Fibroblast of pulmonary artery (primary cell): ENCODE data around the gene TMEM252.

ENCODE experiments used
- DNase-seq: peaks from one replicate; pipeline ENCODE4 v3.0.0-alpha.2; 2010; ENCODE audit warnings: low read depth
- H3K4me3 ChIP-seq: replicated peaks from 2 replicates; pipeline ENCODE4 v1.5.1; 2011; ENCODE audit warnings: low read depth, mild to moderate bottlenecking, control low read depth, low read length, moderate library complexity
- CTCF ChIP-seq: IDR thresholded peaks from 2 replicates; pipeline ENCODE4 v1.5.1; 2011; ENCODE audit warnings: mild to moderate bottlenecking, control low read depth, low read length, inconsistent platforms; ENCODE audit errors: missing control alignments

Gene TMEM252

GRCh38 chr9:68523367-68523936 is 17.2 kb downstream of the TMEM252 start:
- no peak overlapping the region for H3K4me3 ChIP-seq
- no peak for TF ChIP-seq CTCF
- no peak for DNase-seq

GRCh38 chr9:68522954-68523353 is 17.7 kb downstream of the TMEM252 start:
- H3K4me3 ChIP-seq = no peak overlapping the region
- no peak for TF ChIP-seq CTCF
- DNase-seq = no peak

GRCh38 chr9:68522131-68522530 is 18.6 kb downstream of the TMEM252 start:
- DNase-seq = no peak
- H3K4me3 ChIP-seq = no peak overlapping the region
- TF ChIP-seq CTCF = no peak

GRCh38 chr9:68515326-68516017 is 25.2 kb downstream of the TMEM252 start:
- no peak overlapping the region for H3K4me3 ChIP-seq
- TF ChIP-seq CTCF = no peak
- DNase-seq = peak; percentile 72

GRCh38 chr9:68513981-68514380 is 26.7 kb downstream of the TMEM252 start:
- H3K4me3 ChIP-seq = no peak overlapping the region
- DNase-seq = no peak
- no peak for TF ChIP-seq CTCF

- no peak for DNase-seq
- TF ChIP-seq CTCF = no peak
- no peak overlapping the region for H3K4me3 ChIP-seq
Measured at GRCh38 chr9:68513385-68513784, 27.3 kb downstream of the TMEM252 start.

- no peak for TF ChIP-seq CTCF
- DNase-seq = no peak
- no peak overlapping the region for H3K4me3 ChIP-seq
Measured at GRCh38 chr9:68509689-68510088, 31.0 kb downstream of the TMEM252 start.
